Right kidney (tissue), 1 donor: ENCODE data around the gene GPR15LG.
"Not testable (repeated sequence)": the region's sequence is repeated elsewhere in the genome, so short reads cannot be mapped to it uniquely, and the experiment has no call there.

Source experiments
- DNase-seq: peaks from one replicate; pipeline ENCODE4 v3.0.0-alpha.2; 2016

The GPR15LG gene

GRCh38 chr10:84166620-84167288 lies 6.8 kb upstream of the GPR15LG start:
- no peak for DNase-seq

- DNase-seq, result not testable (repeated sequence)
These were observed 6.3 kb upstream of the GPR15LG start for GRCh38 chr10:84167289-84167653.

DNA sequence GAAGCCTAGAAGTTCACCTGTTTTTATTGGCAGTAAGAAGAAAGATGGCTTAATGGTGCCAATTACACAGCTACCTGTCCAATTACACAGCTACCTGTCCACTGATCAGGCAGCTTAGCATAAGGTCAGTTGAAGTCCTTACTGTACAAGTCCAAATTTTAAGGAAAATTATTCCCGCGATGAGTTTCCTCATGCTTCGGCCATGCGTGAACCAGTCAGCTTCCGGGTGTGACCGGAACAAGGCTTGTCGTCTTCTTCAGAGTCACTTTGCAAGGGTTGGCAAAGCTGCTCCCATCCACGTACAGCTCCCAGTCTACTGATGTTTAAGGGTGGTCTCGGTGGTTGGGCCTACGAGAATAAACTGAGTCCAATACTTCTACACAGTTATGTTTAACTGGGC lies 5.2 kb upstream of the GPR15LG start:
- DNase-seq, result not testable (repeated sequence)

GRCh38 chr10:84171237-84171636 lies 2.4 kb upstream of the GPR15LG start:
- DNase-seq, result not testable (repeated sequence)

- peak; percentile 34 for DNase-seq
These were observed 1.7 kb upstream of the GPR15LG start for GRCh38 chr10:84171700-84172466.

DNA sequence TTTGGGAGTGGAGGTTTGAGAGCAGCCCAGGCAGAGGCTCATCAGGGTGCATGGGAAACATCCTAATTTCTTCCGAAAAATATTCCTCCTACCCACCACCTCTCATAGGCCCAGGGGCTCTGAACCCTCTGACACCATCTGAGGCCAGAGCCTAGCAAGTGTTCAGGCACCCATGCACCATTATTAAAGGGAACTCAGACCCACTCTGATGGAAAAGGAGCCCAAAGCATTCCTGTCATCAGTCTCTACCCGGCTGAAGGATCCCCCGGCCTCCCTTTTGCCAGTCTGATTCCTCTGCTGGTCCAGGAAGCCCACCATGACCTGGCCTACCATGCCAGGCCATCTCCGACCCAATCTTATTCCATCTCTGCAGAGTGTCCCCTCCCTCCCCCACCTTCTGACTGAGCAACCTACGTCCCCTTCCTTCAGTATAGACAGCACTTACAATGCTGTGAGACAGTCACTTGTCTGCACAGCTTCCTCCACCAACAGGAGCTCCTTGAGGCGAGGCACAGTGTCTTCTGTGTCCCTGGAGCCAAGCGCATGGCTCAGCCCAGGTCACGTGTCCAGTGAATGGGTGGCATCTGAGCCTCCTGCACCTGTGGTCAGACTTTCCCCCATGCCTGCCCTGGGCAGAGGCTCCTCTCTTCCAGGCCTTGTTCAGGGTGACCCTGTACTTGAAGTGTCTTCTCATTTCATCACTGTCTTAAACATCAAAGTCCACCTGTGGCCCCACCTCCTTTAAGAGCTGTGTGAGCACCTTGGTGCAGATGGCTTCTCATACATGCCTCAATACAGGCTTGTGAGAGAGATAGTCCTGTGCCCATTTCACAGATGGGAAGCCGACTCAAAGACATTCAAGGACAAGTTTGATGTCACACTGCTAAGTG lies 889 bp upstream of the GPR15LG start:
- DNase-seq, result no peak

- no peak for DNase-seq
These were observed 1.8 kb downstream of the GPR15LG start for GRCh38 chr10:84175436-84175835.

DNA sequence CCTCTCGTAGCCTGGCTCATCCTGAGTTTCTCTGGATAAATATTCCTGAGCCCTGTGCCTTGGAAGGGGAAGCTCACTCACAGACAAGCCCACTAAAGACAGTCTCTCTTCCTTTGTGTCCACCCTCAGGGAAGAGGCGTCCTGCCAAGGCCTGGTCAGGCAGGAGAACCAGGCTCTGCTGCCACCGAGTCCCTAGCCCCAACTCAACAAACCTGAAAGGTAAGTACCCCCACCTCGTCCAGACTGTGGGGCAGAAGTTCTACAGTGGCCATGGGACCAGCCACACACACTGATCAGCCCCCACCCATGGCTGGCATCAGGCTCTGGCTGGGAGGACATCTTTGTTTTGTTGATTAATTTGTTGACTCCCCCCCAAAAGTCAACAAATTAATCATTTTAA lies 2.8 kb downstream of the GPR15LG start:
- DNase-seq, result no peak

DNA sequence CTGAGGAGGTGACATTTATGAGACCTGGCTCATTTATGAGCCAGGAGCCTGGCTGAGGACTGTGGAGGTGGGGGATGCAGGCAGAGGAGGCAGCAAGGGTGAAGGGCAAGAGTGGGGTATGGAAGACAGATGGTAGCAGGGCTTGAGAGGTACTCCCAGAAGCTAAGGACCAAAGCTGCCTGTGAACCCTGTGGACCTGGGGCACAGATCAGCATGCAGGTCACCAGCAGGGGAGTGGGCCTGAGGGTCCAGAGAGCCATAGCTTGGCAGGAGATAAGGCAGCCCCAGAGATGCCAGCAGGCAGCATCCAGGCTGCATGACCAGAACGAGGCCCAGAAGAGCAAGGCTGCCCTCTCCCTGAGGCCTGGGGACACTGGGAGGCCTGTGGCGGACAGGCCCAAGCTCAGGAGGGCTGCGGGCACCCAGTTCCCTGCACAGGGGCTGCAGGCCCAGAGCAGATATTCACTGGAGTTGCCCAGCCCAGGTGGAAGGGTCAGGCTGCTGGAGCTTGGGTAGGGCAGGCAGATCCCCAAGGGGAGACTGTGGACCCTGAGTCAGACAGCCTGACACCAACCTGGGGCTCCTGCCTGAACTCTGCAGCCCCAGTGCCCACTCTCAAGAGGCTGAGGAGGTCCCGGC lies 3.4 kb downstream of the GPR15LG start:
- DNase-seq, result no peak

- no peak for DNase-seq
These were observed 4.0 kb downstream of the GPR15LG start for GRCh38 chr10:84177541-84178141.

GRCh38 chr10:84178160-84178609 lies 4.6 kb downstream of the GPR15LG start:
- no peak for DNase-seq

GRCh38 chr10:84179059-84179710 lies 5.6 kb downstream of the GPR15LG start:
- DNase-seq, result peak; percentile 31

- not testable (repeated sequence) for DNase-seq
These were observed 6.8 kb downstream of the GPR15LG start for GRCh38 chr10:84180386-84180785.

GRCh38 chr10:84181631-84182030 lies 8.0 kb downstream of the GPR15LG start:
- DNase-seq, result no peak

DNA sequence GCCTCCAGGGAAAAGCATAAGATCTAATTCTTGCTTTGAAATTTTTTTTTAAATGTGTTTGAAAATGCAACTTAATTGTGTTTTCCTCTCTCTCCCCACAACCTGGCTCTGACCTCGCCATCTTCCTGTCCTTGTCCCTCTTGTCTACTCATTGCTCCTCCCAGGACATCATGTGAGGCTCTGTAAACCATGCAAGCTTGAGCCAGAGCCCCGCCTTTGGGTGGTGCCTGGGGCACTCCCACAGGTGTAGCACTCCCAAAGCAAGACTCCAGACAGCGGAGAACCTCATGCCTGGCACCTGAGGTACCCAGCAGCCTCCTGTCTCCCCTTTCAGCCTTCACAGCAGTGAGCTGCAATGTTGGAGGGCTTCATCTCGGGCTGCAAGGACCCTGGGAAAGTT lies 10.9 kb downstream of the GPR15LG start:
- no peak for DNase-seq

GRCh38 chr10:84185526-84186175 lies 12.1 kb downstream of the GPR15LG start:
- no peak for DNase-seq

GRCh38 chr10:84188815-84189214 lies 15.2 kb downstream of the GPR15LG start:
- no peak for DNase-seq

DNA sequence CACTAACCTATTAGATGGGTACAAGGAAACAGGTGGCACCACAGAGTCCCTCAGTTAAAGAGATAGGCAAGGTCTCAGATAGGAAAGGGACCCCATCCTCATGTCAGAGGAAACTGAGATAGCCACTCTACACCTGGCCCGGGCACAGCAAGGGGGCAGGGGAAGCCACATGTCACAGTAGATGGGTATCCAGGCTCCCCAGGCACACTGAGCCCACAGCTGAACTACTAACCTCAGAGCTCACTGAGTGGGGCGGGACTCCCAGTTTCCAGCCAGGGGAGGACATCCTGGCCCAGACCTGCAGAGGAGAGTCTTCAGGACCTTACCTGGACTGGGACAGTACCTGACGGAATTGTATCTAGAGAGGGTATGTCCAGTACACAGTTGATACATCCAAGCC lies 17.0 kb downstream of the GPR15LG start:
- DNase-seq, result no peak

DNA sequence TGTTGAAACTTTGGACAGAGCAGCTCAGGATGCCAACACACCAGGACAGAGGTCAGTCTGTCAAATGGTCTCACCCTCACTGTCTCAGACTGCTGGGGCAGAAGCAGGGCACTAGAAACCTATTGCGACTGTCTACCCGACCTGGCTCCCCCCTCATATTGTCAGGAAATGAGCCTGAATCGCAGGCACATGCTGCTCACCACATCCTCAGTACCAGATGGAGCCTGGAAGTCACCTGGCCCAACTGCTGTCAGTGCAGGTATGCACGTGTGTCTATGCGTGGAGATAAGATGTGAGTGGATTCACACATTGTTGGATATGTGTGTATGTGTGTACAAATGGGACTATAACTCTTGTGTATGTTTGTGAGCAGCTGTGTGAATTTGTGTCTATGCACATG lies 17.5 kb downstream of the GPR15LG start:
- no peak for DNase-seq

DNA sequence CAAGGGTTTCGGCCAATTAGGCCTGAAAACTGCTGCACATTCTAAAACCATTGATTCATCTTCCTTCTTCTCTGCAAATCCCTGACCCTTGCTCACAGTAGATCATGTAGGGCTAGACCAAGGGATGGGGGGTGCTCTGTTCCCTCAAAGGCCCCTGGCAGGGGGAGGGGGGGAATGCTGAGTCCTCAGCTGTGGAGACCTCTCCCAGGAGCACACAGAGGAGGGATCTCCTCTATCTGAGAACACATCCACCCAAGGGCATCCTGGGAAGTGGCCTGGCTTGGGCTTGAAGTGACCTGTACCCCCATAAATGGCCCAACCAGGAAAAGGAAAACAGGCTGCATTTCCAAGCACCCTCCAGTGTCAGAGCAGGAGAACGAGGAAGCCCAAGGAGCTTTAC lies 19.7 kb downstream of the GPR15LG start:
- no peak for DNase-seq

DNA sequence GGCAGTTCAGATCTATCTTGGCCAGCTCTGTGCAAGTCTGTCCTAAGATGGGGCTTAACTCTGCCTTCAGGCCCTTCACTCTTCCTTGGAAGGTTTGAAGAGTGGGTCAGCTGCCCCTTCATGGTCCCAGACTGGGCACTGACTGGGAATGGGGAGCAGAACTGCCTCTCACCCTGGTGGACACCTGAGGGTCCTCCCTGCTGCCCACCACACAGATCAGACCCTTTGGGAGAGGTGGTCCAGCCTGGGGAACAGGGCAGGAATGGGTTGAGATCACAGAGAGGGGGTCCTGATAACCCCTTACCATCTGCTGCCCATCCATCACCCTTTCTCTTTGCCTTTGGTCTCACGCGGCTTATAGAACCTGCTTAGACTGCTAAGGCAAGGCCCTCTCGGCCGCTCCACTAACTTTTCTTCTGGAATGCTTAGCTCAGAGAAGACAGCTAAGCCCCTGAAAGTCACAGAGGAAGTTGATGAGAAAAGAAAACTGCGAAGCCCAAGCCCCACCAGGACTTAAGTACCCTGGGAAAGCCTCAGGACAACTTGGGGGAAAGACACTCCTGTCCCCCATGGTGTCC lies 20.3 kb downstream of the GPR15LG start:
- DNase-seq, result no peak
